Measurements from ENCODE around the gene CPVL.

DNA sequence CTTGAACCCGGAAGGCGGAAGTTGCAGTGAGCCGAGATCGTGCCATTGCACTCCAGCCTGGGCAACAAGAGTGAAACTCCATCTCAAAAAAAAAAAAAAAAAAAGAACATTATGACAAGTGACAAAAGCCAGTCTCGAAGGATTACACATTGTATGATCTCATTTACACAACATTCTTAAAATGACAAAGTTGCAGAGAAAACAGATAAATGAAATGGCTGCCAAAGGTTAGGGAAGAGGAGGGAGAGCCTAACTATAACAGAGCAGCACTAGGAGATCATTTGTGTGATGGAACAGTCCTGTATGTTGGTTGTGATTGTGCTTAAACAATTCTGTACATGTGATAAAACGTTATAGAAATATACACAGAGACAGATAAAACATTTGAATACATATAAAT, 16.2 kb upstream of the CPVL start:
- no peak for TF ChIP-seq POLR2A (IDR thresholded peaks at IDR 0.05)
- TF ChIP-seq, protein P1, sequence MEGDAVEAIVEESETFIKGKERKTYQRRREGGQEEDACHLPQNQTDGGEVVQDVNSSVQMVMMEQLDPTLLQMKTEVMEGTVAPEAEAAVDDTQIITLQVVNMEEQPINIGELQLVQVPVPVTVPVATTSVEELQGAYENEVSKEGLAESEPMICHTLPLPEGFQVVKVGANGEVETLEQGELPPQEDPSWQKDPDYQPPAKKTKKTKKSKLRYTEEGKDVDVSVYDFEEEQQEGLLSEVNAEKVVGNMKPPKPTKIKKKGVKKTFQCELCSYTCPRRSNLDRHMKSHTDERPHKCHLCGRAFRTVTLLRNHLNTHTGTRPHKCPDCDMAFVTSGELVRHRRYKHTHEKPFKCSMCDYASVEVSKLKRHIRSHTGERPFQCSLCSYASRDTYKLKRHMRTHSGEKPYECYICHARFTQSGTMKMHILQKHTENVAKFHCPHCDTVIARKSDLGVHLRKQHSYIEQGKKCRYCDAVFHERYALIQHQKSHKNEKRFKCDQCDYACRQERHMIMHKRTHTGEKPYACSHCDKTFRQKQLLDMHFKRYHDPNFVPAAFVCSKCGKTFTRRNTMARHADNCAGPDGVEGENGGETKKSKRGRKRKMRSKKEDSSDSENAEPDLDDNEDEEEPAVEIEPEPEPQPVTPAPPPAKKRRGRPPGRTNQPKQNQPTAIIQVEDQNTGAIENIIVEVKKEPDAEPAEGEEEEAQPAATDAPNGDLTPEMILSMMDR (IDR thresholded peaks at IDR 0.05), result no peak
- TF ChIP-seq POLR2AphosphoS5 (IDR thresholded peaks at IDR 0.05), result no peak

Measured in breast epithelium (tissue), 3 donors.